MCF 10A (cell line): Measurements from ENCODE around the gene ARHGAP27. TPM values are rescaled to one million over a fixed set of nuclear protein-coding genes. Genes with fewer than 3 reads are reported as not detected.

Source experiments
- BruUV-seq: library from RNA; stranded (reverse); fragments of 400-500 nt; replicated peaks from 2 replicates; lab custom pipeline; 2021; lab: Mats Ljungman, UMichigan
- CTCF ChIA-PET: fragments of 300-600 bp; sonication (Branson Sonifier 250); formaldehyde crosslinking; extraction: SDS; loops from one replicate; lab custom pipeline; 2021; ENCODE audit warnings: antibody characterized with exemption, inconsistent platforms; lab: Yijun Ruan, JAX
- POLR2A ChIA-PET: fragments of 300-600, 350-650 bp; sonication (Branson Sonifier 250); formaldehyde crosslinking; extraction: SDS; loops from one replicate; lab custom pipeline; 2020; ENCODE audit warnings: antibody characterized with exemption, inconsistent platforms; lab: Yijun Ruan, JAX
- DNase-seq: peaks from one replicate; pipeline ENCODE4 v3.0.0-alpha.2; 2018; ENCODE audit not compliant: unreplicated experiment
- H3K27ac Mint-ChIP-seq: one replicate; pipeline ENCODE4 v1.8.0; 2022; ENCODE audit warnings: mild to moderate bottlenecking, low read depth, mixed read lengths; ENCODE audit not compliant: unreplicated experiment
- H3K27me3 Mint-ChIP-seq: one replicate; pipeline ENCODE4 v1.8.0; 2022; ENCODE audit warnings: mixed read lengths; ENCODE audit not compliant: insufficient read depth, unreplicated experiment
- H3K36me3 Mint-ChIP-seq: one replicate; pipeline ENCODE4 v1.8.0; 2022; ENCODE audit warnings: mild to moderate bottlenecking, moderate library complexity, mixed read lengths; ENCODE audit not compliant: insufficient read depth, unreplicated experiment
- H3K4me1 Mint-ChIP-seq: one replicate; pipeline ENCODE4 v1.8.0; 2022; ENCODE audit warnings: mixed read lengths; ENCODE audit not compliant: insufficient read depth, unreplicated experiment
- H3K4me3 Mint-ChIP-seq: one replicate; pipeline ENCODE4 v1.8.0; 2022; ENCODE audit warnings: mild to moderate bottlenecking, moderate library complexity, mixed read lengths; ENCODE audit not compliant: unreplicated experiment
- H3K9me3 Mint-ChIP-seq: one replicate; pipeline ENCODE4 v1.8.0; 2022; ENCODE audit warnings: mixed read lengths; ENCODE audit not compliant: unreplicated experiment
- intact Hi-C: fragments of 100-400 bp; cut with micrococcal nuclease; formaldehyde crosslinking; loops from 2 replicates; pipeline ENCODE4 v1.14.1; 2022
- total RNA-seq: library from RNA; stranded (reverse); gene quantifications from 2 replicates; pipeline ENCODE4 v1.2.3, GENCODE V29; 2022
- TF ChIP-seq, protein P1 (sequence below): fragments of 200-600 bp; IDR thresholded peaks from one replicate; pipeline ENCODE4 v1.8.0; 2022; ENCODE audit warnings: antibody characterized with exemption, mild to moderate bottlenecking; ENCODE audit not compliant: unreplicated experiment

Gene ARHGAP27
- total RNA-seq, 1 experiment from 2014 or later, result 30.5 TPM

DNA sequence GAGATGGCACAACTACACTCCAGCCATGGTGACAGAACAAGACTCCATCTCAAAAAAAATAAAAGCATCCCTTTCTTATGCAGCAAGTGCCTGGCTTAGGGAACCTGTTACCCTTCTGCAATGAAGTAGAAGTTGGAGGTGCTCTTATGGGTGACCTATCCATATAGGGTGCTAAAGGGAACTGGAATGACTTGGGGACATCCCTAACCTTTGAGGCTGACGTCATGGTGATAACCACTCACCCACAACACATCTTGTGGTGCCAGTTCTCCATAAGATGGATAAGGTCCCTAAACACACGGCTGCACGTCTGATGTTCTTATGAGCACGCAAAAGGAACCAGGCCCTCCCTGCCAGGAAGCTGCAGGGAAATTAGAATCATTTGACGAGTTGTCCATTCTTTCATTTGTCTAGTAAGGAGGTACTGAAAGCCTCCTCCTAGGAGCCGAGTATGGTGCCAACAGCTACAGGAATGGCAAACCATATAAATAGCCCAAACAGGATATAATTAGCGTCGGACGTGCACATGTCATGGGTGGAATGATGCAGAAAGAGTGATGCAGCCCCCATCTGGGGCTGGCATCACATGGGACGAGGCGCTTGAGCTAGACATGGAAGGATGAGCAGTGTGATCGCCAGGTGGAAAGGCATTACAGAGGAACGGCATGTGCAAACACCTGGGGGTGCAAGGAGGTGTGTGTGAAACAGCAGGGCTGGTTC, 52.5 kb downstream of the ARHGAP27 start:
- DNase-seq, result no peak
- Mint-ChIP-seq H3K27me3 (no peaks in the 10 kb centered on the region), H3K36me3 (no peaks in the 10 kb centered on the region), H3K4me1 (peaks cover 11% of the 10 kb centered on the region), H3K27ac (no peak overlapping the region), H3K9me3 (no peaks in the 10 kb centered on the region), H3K4me3 (no peak overlapping the region)
- intact Hi-C loops, result no loop called here
- ChIA-PET CTCF (interaction anchor here (0.6 to 3.6 kb wide), 10 partner anchors 10 to 245 kb away, joined by 3 to 18 read pairs (median 4); no protein-coding TSS in a partner anchor), POLR2A (interaction anchor here (1.3 to 2.9 kb wide), 4 partner anchors 8 to 68 kb away, joined by 3 to 26 read pairs (median 10); no protein-coding TSS in a partner anchor)
- no TSS peak for BruUV-seq
- TF ChIP-seq, protein P1, sequence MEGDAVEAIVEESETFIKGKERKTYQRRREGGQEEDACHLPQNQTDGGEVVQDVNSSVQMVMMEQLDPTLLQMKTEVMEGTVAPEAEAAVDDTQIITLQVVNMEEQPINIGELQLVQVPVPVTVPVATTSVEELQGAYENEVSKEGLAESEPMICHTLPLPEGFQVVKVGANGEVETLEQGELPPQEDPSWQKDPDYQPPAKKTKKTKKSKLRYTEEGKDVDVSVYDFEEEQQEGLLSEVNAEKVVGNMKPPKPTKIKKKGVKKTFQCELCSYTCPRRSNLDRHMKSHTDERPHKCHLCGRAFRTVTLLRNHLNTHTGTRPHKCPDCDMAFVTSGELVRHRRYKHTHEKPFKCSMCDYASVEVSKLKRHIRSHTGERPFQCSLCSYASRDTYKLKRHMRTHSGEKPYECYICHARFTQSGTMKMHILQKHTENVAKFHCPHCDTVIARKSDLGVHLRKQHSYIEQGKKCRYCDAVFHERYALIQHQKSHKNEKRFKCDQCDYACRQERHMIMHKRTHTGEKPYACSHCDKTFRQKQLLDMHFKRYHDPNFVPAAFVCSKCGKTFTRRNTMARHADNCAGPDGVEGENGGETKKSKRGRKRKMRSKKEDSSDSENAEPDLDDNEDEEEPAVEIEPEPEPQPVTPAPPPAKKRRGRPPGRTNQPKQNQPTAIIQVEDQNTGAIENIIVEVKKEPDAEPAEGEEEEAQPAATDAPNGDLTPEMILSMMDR, result no peak

DNA sequence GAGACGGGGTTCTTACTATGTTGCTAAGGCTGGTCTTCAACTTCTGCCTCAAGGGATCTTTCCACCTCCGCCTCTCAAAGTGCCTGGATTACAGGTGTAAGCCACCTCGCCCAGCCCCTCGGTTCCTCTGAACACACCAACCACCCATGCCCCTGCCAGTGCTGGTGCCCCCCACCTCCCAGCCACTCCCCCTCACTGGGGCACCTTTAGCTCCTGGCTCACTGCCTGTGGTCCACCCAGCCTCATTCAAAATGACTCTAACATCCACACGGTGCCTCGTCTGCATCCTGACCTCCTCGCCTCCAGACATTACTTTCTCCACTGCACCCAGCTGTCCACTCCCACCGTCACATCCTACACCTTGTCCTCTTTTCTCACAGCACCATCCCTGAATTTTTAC, 55.3 kb downstream of the ARHGAP27 start:
- Mint-ChIP-seq H3K36me3 (no peaks in the 10 kb centered on the region), H3K27ac (peak overlapping the region; percentile 14), H3K4me3 (no peak overlapping the region), H3K9me3 (no peaks in the 10 kb centered on the region), H3K27me3 (no peaks in the 10 kb centered on the region), H3K4me1 (peaks cover 16% of the 10 kb centered on the region)
- intact Hi-C loops, result no loop called here
- TF ChIP-seq, protein P1, result no peak
- no peak for DNase-seq
- ChIA-PET POLR2A (interaction anchor here (0.9 to 1.3 kb wide), 3 partner anchors 61 to 161 kb away, joined by 3 read pairs; partner anchors contain the start of gene MAP3K14), CTCF (interaction anchor here (0.5 to 1.2 kb wide), 2 partner anchors 18 to 99 kb away, joined by 3 read pairs; no protein-coding TSS in a partner anchor)
- BruUV-seq, result no TSS peak

DNA sequence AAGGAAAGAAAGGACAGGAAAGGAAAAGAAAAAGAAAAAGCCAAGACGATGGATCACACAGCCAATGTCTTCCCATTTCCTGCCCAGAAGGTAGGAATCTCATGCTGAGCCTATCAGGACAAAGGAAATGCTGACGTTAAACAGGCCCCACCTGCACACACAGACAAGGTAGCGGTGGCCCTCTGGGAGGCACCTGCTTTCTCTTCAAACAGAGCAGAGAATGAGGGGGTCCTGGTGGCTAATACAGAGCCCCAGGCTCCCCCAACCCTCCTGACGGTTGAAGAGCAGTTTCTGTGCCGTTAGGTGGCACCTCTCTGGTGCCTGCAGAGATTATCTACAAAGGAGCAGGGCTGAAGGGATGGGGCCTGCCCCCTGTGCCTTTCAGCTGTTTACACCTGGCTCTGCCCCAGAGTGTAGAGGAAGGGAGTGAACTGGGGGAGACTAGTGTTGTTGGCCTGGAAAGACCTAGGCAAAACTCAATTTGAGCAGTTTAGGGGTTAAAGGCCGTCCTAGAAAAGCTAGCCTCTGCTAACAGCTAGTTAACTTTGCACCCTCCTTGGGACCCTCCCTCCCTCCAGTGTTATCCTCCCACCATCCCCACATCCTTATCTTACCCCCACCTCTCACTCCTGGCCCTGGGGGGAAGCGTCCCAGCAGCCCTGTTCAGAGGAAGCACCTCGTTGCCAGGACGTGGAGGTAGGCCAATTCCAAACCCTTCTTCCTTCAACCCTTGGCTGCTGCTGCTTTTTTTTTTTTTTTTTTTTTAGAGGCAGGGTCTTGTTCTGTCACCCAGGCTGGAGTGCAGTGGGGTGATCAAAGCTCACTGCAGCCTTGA, 56.3 kb downstream of the ARHGAP27 start:
- Mint-ChIP-seq H3K27me3 (no peaks in the 10 kb centered on the region), H3K36me3 (peaks cover 6% of the 10 kb centered on the region), H3K9me3 (no peaks in the 10 kb centered on the region), H3K4me1 (peaks cover 25% of the 10 kb centered on the region), H3K4me3 (no peak overlapping the region), H3K27ac (no peak overlapping the region)
- CTCF ChIA-PET, result interaction anchor here (0.7 to 2.2 kb wide), 4 partner anchors 9 to 105 kb away, joined by 3 to 14 read pairs (median 3); no protein-coding TSS in a partner anchor
- intact Hi-C loops, result no loop called here
- POLR2A ChIA-PET, result interaction anchor here (0.9 to 8.3 kb wide), 5 partner anchors 61 to 160 kb away, joined by 3 to 404 read pairs (median 4); partner anchors contain the start of gene MAP3K14
- BruUV-seq, result no TSS peak
- TF ChIP-seq, protein P1, result no peak
- no peak for DNase-seq
